Activated B cell treated with CpG ODN at 0.5 μM for 24 hours (primary cell): ENCODE measurements around the gene HEATR5A. TPM values are rescaled to one million over a fixed set of nuclear protein-coding genes. Genes with fewer than 3 reads are reported as not detected.

ENCODE experiments used
- ATAC-seq: fragments of 200-7000 bp; cut with Tn5 transposase; one replicate; pipeline ENCODE4 v1.10.0; 2021; ENCODE audit warnings: low read depth, mild to moderate bottlenecking, moderate library complexity
- CTCF ChIA-PET: fragments of 350-600 bp; sonication (Branson Sonifier 250); formaldehyde crosslinking; loops from one replicate; lab custom pipeline; 2021; ENCODE audit warnings: antibody characterized with exemption; lab: Charles Lee
- POLR2A ChIA-PET: fragments of 350-600 bp; sonication (Branson Sonifier 250); formaldehyde crosslinking; loops from one replicate; lab custom pipeline; 2021; ENCODE audit warnings: antibody characterized with exemption; lab: Charles Lee
- DNase-seq: peaks from one replicate; pipeline ENCODE4 v3.0.0; 2022
- H3K27ac Mint-ChIP-seq: one replicate; pipeline ENCODE4 v1.8.0; 2020; ENCODE audit warnings: mixed read lengths
- H3K27me3 Mint-ChIP-seq: one replicate; pipeline ENCODE4 v1.8.0; 2021; ENCODE audit warnings: mixed read lengths
- H3K36me3 Mint-ChIP-seq: one replicate; pipeline ENCODE4 v1.8.0; 2021; ENCODE audit warnings: low read depth, mixed read lengths
- H3K4me1 Mint-ChIP-seq: one replicate; pipeline ENCODE4 v1.8.0; 2021; ENCODE audit warnings: mixed read lengths
- H3K4me3 Mint-ChIP-seq: one replicate; pipeline ENCODE4 v1.8.0; 2020; ENCODE audit warnings: mild to moderate bottlenecking, mixed read lengths
- H3K9me3 Mint-ChIP-seq: one replicate; pipeline ENCODE4 v1.8.0; 2020; ENCODE audit warnings: mixed read lengths
- CTCF ChIP-seq: fragments of 200-600 bp; IDR thresholded peaks from one replicate; pipeline ENCODE4 v1.8.0; 2022; ENCODE audit warnings: antibody characterized with exemption, mild to moderate bottlenecking
- intact Hi-C: fragments of 100-400 bp; cut with micrococcal nuclease; formaldehyde crosslinking; loops from one replicate; pipeline ENCODE4 v1.15.1; 2024
- total RNA-seq: library from RNA; stranded (reverse); gene quantifications from 2 replicates; pipeline ENCODE4 v1.2.3, GENCODE V29; 2022

HEATR5A gene
- total RNA-seq, 1 donor from 2014 or later = 13.2 TPM

- Mint-ChIP-seq H3K27ac (no peak overlapping the region), H3K27me3 (no peaks in the 10 kb centered on the region), H3K36me3 (peaks cover 7% of the 10 kb centered on the region), H3K9me3 (peaks cover 5% of the 10 kb centered on the region), H3K4me1 (peaks cover 6% of the 10 kb centered on the region), H3K4me3 (no peak overlapping the region)
- no peak for ATAC-seq
- no peak for DNase-seq
- CTCF ChIA-PET = no interaction called here
- no peak for TF ChIP-seq CTCF
- intact Hi-C loops = no loop called here
- POLR2A ChIA-PET = no interaction called here
Measured at GRCh38 chr14:31291210-31291609, 129.1 kb downstream of the HEATR5A start.

GRCh38 chr14:31287294-31287972 is 132.9 kb downstream of the HEATR5A start:
- CTCF ChIA-PET = no interaction called here
- Mint-ChIP-seq H3K36me3 (no peaks in the 10 kb centered on the region), H3K9me3 (peaks cover 5% of the 10 kb centered on the region), H3K27ac (no peak overlapping the region), H3K4me3 (no peak overlapping the region), H3K27me3 (no peaks in the 10 kb centered on the region), H3K4me1 (peaks cover 6% of the 10 kb centered on the region)
- DNase-seq (no peak), ATAC-seq (no peak)
- POLR2A ChIA-PET = interaction anchor here (0.6 kb wide), 1 partner anchor 35 kb away, joined by 20 read pairs; no protein-coding TSS in a partner anchor
- no peak for TF ChIP-seq CTCF
- intact Hi-C loops = no loop called here

- TF ChIP-seq CTCF = no peak
- Mint-ChIP-seq H3K27me3 (no peaks in the 10 kb centered on the region), H3K4me3 (no peak overlapping the region), H3K36me3 (no peaks in the 10 kb centered on the region), H3K27ac (no peak overlapping the region), H3K4me1 (peaks cover 6% of the 10 kb centered on the region), H3K9me3 (peaks cover 5% of the 10 kb centered on the region)
- ATAC-seq (no peak), DNase-seq (no peak)
- intact Hi-C loops = no loop called here
- CTCF ChIA-PET = no interaction called here
- POLR2A ChIA-PET = interaction anchor here (0.6 kb wide), 1 partner anchor 34 kb away, joined by 20 read pairs; no protein-coding TSS in a partner anchor
Measured at GRCh38 chr14:31286456-31287293, 133.7 kb downstream of the HEATR5A start.

GRCh38 chr14:31283578-31284252 is 136.6 kb downstream of the HEATR5A start:
- Mint-ChIP-seq H3K27me3 (no peaks in the 10 kb centered on the region), H3K27ac (no peak overlapping the region), H3K36me3 (no peaks in the 10 kb centered on the region), H3K4me1 (no peaks in the 10 kb centered on the region), H3K4me3 (no peak overlapping the region), H3K9me3 (peaks cover 10% of the 10 kb centered on the region)
- ATAC-seq (no peak), DNase-seq (no peak)
- POLR2A ChIA-PET = no interaction called here
- intact Hi-C loops = no loop called here
- CTCF ChIA-PET = no interaction called here
- TF ChIP-seq CTCF = no peak

- CTCF ChIA-PET = no interaction called here
- H3K36me3 Mint-ChIP-seq = no peaks in the 10 kb centered on the region
Measured at GRCh38 chr14:31283153-31283552, 137.2 kb downstream of the HEATR5A start.

More at GRCh38 chr14:31283153-31283552, 137.2 kb downstream of the HEATR5A start:
- no peak overlapping the region for H3K4me3 Mint-ChIP-seq
- no peak for TF ChIP-seq CTCF
- no peaks in the 10 kb centered on the region for H3K27me3 Mint-ChIP-seq
- peaks cover 10% of the 10 kb centered on the region for H3K9me3 Mint-ChIP-seq
- H3K27ac Mint-ChIP-seq = no peak overlapping the region
- ATAC-seq = no peak
- no peaks in the 10 kb centered on the region for H3K4me1 Mint-ChIP-seq
- intact Hi-C loops = no loop called here
- DNase-seq = no peak
- POLR2A ChIA-PET = no interaction called here
